GM12874 (cell line): ENCODE data around the gene KRTAP13-1.
A peak's percentile ranks its signal among the peaks of the same experiment; 100 is the strongest.

ENCODE experiments used
- CTCF ChIP-seq: IDR thresholded peaks from 2 replicates; pipeline ENCODE4 v1.5.1; 2011; ENCODE audit warnings: low read depth, mild to moderate bottlenecking, control low read depth, low read length, moderate library complexity; ENCODE audit not compliant: insufficient read depth

The KRTAP13-1 gene

DNA sequence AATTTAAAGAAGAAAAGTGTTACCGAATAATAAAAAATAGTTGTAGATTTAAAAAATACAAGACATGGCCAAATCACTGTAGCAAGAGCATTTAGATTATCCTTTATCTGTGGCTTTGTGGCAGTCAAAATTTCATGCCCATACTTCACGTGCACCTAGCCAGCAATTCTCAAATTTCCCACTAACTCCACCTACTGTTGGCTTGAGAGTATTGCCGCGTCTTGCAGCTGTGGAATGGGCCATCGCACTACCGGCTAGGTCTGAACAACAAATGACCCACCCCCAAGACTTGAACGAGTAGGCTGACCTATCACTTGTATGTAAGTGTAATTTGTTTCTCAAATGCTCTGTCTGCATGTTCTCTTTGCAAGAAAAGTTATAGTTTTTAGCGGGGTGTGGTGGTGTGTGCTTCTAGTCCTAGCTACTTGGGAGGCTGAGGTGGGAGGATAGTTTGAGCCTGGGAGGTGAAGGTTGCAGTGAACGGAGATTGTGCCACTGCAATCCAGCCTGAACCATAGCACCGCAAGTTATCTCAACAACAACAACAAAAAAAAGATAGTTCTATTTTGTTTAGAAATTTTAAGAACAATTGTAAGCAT lies 38.3 kb downstream of the KRTAP13-1 start:
- peak; percentile 45; the same call in 1 of the 2 replicates for TF ChIP-seq CTCF

- no peak for TF ChIP-seq CTCF
These were observed 41.3 kb downstream of the KRTAP13-1 start for GRCh38 chr21:30437010-30437565.

DNA sequence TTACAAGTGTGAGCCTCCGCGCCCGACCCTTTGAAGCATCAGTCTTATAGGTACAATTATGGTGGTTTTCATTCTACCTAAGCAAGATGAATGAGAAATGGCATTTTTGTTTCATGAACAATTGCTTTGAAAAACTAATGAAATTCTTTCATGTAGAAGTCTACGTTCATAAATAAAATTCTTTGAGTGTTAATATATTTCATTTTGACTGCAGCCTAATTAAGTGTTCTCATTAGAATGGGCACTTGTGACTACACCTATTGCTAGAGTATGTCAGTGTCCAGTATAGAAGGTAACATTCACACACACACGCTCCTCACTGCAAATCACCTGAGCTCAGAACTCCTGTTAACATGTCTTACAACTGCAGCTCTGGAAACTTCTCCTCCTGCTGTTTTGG lies 44.1 kb downstream of the KRTAP13-1 start, which contains the start of gene KRTAP15-1:
Gene KRTAP15-1 (plus strand): TSS at position 301 of the 400 bp plus-strand sequence. CDS start 53 bp downstream, at position 354.
- TF ChIP-seq CTCF, result no peak

DNA sequence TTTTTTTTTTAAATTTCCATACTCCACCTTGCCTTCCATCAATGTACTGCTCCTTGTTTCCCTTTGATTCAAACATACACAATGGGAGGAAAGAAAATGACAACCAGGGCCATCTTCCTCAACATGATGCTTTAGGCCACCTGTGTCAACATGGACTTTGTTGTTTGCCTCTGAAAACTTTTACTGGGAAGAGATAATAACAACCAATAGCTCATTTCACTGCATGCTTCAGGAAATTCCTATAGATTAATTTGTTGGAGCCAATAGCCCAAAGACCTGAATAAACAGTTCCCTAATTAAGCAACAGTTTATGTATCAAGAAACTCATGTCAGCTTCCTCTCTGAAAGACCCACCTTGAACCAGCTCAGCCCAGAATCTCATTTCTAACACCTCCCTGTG lies 47.4 kb downstream of the KRTAP13-1 start:
- TF ChIP-seq CTCF, result no peak

DNA sequence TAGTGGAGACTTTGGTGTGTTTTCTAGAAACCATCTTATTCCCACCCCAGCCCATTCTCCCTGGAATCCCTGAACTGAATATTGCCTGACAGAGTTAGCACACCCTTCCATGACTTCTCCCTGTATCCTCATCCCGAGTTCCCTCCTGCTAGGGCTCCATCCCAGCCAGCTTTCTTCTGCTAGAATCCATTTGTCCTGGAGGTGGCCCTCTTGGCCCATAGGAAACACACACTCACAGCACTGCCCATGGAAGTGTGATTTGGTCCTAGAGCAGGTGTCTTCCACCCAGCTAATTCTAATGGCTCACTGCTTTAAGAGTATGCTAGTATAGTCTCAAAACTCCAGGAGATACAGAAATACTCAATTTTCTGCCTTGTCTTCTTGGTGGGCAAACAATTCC lies 48.4 kb downstream of the KRTAP13-1 start:
- no peak for TF ChIP-seq CTCF
